ENCODE results near the gene EFCAB13.

DNA sequence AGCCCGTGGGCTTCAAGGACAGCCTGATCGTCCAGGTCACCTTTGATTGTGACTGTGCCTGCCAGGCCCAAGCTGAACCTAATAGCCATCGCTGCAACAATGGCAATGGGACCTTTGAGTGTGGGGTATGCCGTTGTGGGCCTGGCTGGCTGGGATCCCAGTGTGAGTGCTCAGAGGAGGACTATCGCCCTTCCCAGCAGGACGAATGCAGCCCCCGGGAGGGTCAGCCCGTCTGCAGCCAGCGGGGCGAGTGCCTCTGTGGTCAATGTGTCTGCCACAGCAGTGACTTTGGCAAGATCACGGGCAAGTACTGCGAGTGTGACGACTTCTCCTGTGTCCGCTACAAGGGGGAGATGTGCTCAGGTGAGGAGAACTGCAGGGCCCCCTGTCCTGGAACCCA is 31.5 kb upstream of the EFCAB13 start:
- TF ChIP-seq EP300 (IDR thresholded peaks at IDR 0.05) = no peak
- no peak for TF ChIP-seq RCOR1 (IDR thresholded peaks at IDR 0.05; ENCODE audit: low read depth, low read length)
- TF ChIP-seq, protein P1, sequence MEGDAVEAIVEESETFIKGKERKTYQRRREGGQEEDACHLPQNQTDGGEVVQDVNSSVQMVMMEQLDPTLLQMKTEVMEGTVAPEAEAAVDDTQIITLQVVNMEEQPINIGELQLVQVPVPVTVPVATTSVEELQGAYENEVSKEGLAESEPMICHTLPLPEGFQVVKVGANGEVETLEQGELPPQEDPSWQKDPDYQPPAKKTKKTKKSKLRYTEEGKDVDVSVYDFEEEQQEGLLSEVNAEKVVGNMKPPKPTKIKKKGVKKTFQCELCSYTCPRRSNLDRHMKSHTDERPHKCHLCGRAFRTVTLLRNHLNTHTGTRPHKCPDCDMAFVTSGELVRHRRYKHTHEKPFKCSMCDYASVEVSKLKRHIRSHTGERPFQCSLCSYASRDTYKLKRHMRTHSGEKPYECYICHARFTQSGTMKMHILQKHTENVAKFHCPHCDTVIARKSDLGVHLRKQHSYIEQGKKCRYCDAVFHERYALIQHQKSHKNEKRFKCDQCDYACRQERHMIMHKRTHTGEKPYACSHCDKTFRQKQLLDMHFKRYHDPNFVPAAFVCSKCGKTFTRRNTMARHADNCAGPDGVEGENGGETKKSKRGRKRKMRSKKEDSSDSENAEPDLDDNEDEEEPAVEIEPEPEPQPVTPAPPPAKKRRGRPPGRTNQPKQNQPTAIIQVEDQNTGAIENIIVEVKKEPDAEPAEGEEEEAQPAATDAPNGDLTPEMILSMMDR (IDR thresholded peaks at IDR 0.05) = no peak
- TF ChIP-seq, protein P2, sequence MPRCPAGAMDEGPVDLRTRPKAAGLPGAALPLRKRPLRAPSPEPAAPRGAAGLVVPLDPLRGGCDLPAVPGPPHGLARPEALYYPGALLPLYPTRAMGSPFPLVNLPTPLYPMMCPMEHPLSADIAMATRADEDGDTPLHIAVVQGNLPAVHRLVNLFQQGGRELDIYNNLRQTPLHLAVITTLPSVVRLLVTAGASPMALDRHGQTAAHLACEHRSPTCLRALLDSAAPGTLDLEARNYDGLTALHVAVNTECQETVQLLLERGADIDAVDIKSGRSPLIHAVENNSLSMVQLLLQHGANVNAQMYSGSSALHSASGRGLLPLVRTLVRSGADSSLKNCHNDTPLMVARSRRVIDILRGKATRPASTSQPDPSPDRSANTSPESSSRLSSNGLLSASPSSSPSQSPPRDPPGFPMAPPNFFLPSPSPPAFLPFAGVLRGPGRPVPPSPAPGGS (IDR thresholded peaks at IDR 0.05) = no peak
- TF ChIP-seq RFX5 (IDR thresholded peaks at IDR 0.05) = no peak
- no peak for TF ChIP-seq POLR2A (IDR thresholded peaks at IDR 0.05; ENCODE audit: low read length)
- TF ChIP-seq, protein P3, sequence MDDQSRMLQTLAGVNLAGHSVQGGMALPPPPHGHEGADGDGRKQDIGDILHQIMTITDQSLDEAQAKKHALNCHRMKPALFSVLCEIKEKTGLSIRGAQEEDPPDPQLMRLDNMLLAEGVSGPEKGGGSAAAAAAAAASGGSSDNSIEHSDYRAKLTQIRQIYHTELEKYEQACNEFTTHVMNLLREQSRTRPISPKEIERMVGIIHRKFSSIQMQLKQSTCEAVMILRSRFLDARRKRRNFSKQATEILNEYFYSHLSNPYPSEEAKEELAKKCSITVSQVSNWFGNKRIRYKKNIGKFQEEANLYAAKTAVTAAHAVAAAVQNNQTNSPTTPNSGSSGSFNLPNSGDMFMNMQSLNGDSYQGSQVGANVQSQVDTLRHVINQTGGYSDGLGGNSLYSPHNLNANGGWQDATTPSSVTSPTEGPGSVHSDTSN (IDR thresholded peaks at IDR 0.05) = no peak
- TF ChIP-seq ZSCAN20 (CRISPR knock-in tag; IDR thresholded peaks at IDR 0.05) = no peak
- TF ChIP-seq KDM5A (IDR thresholded peaks at IDR 0.05) = no peak
- TF ChIP-seq JUNB (IDR thresholded peaks at IDR 0.05) = no peak
- TF ChIP-seq SMC3 (IDR thresholded peaks at IDR 0.05) = no peak
- TF ChIP-seq CEBPB (IDR thresholded peaks at IDR 0.05) = no peak
- no peak for TF ChIP-seq CHD2 (IDR thresholded peaks at IDR 0.05; ENCODE audit: low read length, partially characterized antibody)
- TF ChIP-seq KDM1A (IDR thresholded peaks at IDR 0.05; ENCODE audit: low read depth) = no peak

Measured in A549 (cell line).